ENCODE results near the gene MLN.

DNA sequence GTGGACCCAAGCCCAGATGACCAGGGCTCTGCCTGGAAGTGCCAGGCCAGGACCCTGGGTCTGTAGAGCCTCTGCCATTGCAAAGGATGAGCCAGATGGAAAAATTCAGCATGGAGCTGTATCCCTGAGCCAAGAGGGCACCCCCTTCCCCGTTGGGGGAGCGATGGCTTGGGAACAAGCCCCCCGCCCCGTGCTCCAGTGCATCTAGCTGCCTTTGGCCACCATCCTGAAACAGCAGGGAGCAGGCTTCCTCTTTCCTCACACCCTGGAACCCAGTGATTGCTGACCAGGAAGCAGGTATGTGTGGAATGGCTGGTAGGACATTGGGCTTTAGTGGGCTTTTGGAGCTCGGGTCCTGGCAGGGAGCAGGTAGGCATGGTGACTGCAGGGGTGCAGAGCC is 2.2 kb downstream of the MLN start:
- TF ChIP-seq CTCF (IDR thresholded peaks at IDR 0.05), result no peak
- no peak for TF ChIP-seq GATA2 (CRISPR knock-in tag; IDR thresholded peaks at IDR 0.05)
- no peak for TF ChIP-seq EZH2phosphoT487 (IDR thresholded peaks at IDR 0.05; ENCODE audit: borderline replicate concordance, low read depth)
- TF ChIP-seq EP300 (IDR thresholded peaks at IDR 0.05; ENCODE audit: borderline replicate concordance in 1 of 2, low read depth in 1 of 2, low read length in 1 of 2), result no peak
- no peak for TF ChIP-seq FOXM1 (IDR thresholded peaks at IDR 0.05; ENCODE audit: low read depth)
- TF ChIP-seq TEAD4 (IDR thresholded peaks at IDR 0.05; ENCODE audit: borderline replicate concordance, insufficient read depth), result no peak

All from SK-N-SH (cell line).